ENCODE results near the gene RPS15. TPM values are rescaled to one million over a fixed set of nuclear protein-coding genes. Genes with fewer than 3 reads are reported as not detected.

RPS15 gene
- total and polyA plus RNA-seq, 9 of the 15 experiments (the other 6 are each of a cell fraction or from before 2014, with no cell fraction given): 605 to 2,791 (median 957) TPM

DNA sequence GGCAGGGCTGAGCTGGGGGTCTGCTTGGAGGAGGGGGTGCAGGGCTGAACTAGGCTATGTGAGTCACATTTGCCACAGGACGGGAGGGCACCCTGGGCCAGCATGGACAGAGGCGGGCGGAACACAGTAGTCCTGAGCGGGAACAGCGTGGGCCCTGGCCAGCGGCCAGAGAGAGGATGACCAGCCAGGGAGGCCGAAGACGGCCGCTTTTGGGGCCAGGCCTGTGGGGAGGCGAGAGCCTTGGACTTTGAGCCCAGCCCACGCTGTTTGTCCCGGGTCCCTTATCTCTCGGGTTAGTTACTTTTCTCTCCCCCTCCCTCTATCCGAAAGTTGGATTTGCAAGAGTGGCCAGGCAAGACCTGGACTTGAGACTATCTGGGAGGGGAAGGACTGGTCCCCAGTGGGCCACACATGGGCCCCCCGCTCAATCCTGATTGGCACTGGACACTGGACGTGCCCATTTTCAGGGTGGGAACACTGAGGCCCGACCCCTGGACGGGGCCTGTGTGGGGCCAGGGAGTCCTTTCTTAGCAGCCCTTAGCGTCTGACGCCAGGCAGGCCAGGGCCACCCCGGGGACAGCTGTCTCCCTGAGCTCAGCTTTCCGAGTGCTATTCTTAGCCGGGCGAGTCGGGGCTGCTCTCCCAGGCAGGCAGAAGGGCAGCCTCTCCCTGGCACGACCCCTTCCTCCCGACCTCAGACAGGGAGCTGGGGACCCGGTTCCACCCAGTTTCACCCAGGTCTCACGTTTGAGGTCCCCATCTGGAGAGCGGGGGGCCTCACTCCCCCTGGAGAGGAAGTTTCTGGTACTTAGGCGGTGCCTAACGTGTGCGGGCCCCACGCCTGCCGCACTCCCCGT, 37.7 kb upstream of the RPS15 start (continued):
- TF ChIP-seq, protein P1, sequence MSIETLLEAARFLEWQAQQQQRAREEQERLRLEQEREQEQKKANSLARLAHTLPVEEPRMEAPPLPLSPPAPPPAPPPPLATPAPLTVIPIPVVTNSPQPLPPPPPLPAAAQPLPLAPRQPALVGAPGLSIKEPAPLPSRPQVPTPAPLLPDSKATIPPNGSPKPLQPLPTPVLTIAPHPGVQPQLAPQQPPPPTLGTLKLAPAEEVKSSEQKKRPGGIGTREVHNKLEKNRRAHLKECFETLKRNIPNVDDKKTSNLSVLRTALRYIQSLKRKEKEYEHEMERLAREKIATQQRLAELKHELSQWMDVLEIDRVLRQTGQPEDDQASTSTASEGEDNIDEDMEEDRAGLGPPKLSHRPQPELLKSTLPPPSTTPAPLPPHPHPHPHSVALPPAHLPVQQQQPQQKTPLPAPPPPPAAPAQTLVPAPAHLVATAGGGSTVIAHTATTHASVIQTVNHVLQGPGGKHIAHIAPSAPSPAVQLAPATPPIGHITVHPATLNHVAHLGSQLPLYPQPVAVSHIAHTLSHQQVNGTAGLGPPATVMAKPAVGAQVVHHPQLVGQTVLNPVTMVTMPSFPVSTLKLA (conservative IDR thresholded peaks at IDR 0.05): 0 out of 4 replicates have a peak, but pooled peaks of 1 of the 2 experiments have one; percentile 14
- TF ChIP-seq, protein P2, sequence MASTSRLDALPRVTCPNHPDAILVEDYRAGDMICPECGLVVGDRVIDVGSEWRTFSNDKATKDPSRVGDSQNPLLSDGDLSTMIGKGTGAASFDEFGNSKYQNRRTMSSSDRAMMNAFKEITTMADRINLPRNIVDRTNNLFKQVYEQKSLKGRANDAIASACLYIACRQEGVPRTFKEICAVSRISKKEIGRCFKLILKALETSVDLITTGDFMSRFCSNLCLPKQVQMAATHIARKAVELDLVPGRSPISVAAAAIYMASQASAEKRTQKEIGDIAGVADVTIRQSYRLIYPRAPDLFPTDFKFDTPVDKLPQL (IDR thresholded peaks at IDR 0.05; ENCODE audit: extremely low read depth, insufficient read length): no peak
- TF ChIP-seq SRSF1 (IDR thresholded peaks at IDR 0.05; ENCODE audit: low read depth, low read length) (no peak), FOXK1 (CRISPR knock-in tag; IDR thresholded peaks at IDR 0.05; ENCODE audit: borderline replicate concordance) (no peak), PRPF4 (IDR thresholded peaks at IDR 0.05; ENCODE audit: insufficient read depth, low read depth, low read length, poor library complexity, severe bottlenecking) (no peak), KLF16 (IDR thresholded peaks at IDR 0.05) (no peak), SMAD1 (IDR thresholded peaks at IDR 0.05; ENCODE audit: low read depth, low read length, partially characterized antibody) (no peak), ZNF57 (CRISPR knock-in tag; IDR thresholded peaks at IDR 0.05) (no peak), RBBP5 (IDR thresholded peaks at IDR 0.05; ENCODE audit: borderline replicate concordance, insufficient read depth, low read length, poor library complexity, severe bottlenecking) (peak; percentile 43), SMARCA5 (IDR thresholded peaks at IDR 0.05) (peak; percentile 98), HCFC1 (IDR thresholded peaks at IDR 0.05; ENCODE audit: low read depth, low read length) (no peak)
- TF ChIP-seq, protein P3, sequence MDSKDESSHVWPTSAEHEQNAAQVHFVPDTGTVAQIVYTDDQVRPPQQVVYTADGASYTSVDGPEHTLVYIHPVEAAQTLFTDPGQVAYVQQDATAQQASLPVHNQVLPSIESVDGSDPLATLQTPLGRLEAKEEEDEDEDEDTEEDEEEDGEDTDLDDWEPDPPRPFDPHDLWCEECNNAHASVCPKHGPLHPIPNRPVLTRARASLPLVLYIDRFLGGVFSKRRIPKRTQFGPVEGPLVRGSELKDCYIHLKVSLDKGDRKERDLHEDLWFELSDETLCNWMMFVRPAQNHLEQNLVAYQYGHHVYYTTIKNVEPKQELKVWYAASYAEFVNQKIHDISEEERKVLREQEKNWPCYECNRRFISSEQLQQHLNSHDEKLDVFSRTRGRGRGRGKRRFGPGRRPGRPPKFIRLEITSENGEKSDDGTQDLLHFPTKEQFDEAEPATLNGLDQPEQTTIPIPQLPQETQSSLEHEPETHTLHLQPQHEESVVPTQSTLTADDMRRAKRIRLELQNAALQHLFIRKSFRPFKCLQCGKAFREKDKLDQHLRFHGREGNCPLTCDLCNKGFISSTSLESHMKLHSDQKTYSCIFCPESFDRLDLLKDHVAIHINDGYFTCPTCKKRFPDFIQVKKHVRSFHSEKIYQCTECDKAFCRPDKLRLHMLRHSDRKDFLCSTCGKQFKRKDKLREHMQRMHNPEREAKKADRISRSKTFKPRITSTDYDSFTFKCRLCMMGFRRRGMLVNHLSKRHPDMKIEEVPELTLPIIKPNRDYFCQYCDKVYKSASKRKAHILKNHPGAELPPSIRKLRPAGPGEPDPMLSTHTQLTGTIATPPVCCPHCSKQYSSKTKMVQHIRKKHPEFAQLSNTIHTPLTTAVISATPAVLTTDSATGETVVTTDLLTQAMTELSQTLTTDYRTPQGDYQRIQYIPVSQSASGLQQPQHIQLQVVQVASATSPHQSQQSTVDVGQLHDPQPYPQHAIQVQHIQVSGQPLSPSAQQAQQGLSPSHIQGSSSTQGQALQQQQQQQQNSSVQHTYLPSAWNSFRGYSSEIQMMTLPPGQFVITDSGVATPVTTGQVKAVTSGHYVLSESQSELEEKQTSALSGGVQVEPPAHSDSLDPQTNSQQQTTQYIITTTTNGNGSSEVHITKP (IDR thresholded peaks at IDR 0.05; ENCODE audit: partially characterized antibody): no peak
- TF ChIP-seq, protein P4, sequence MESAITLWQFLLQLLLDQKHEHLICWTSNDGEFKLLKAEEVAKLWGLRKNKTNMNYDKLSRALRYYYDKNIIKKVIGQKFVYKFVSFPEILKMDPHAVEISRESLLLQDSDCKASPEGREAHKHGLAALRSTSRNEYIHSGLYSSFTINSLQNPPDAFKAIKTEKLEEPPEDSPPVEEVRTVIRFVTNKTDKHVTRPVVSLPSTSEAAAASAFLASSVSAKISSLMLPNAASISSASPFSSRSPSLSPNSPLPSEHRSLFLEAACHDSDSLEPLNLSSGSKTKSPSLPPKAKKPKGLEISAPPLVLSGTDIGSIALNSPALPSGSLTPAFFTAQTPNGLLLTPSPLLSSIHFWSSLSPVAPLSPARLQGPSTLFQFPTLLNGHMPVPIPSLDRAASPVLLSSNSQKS (CRISPR knock-in tag; IDR thresholded peaks at IDR 0.05): no peak
- TF ChIP-seq, protein P5, sequence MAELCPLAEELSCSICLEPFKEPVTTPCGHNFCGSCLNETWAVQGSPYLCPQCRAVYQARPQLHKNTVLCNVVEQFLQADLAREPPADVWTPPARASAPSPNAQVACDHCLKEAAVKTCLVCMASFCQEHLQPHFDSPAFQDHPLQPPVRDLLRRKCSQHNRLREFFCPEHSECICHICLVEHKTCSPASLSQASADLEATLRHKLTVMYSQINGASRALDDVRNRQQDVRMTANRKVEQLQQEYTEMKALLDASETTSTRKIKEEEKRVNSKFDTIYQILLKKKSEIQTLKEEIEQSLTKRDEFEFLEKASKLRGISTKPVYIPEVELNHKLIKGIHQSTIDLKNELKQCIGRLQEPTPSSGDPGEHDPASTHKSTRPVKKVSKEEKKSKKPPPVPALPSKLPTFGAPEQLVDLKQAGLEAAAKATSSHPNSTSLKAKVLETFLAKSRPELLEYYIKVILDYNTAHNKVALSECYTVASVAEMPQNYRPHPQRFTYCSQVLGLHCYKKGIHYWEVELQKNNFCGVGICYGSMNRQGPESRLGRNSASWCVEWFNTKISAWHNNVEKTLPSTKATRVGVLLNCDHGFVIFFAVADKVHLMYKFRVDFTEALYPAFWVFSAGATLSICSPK (IDR thresholded peaks at IDR 0.05; ENCODE audit: borderline replicate concordance): no peak
- TF ChIP-seq, protein P6, sequence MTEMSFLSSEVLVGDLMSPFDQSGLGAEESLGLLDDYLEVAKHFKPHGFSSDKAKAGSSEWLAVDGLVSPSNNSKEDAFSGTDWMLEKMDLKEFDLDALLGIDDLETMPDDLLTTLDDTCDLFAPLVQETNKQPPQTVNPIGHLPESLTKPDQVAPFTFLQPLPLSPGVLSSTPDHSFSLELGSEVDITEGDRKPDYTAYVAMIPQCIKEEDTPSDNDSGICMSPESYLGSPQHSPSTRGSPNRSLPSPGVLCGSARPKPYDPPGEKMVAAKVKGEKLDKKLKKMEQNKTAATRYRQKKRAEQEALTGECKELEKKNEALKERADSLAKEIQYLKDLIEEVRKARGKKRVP (CRISPR knock-in tag; IDR thresholded peaks at IDR 0.05): no peak

Data from K562 (cell line).